GM19438 (cell line): ENCODE measurements around the gene STAC3.

ENCODE experiments used
- ATAC-seq: cut with Tn5 transposase; IDR thresholded peaks from one replicate; pipeline ENCODE4 v1.9.1; 2021; ENCODE audit warnings: low read depth; ENCODE audit not compliant: unreplicated experiment

Gene STAC3

GRCh38 chr12:57198329-57198728 lies 52.7 kb downstream of the STAC3 start:
- no peak for ATAC-seq

GRCh38 chr12:57196956-57197355 lies 54.0 kb downstream of the STAC3 start:
- ATAC-seq = no peak

DNA sequence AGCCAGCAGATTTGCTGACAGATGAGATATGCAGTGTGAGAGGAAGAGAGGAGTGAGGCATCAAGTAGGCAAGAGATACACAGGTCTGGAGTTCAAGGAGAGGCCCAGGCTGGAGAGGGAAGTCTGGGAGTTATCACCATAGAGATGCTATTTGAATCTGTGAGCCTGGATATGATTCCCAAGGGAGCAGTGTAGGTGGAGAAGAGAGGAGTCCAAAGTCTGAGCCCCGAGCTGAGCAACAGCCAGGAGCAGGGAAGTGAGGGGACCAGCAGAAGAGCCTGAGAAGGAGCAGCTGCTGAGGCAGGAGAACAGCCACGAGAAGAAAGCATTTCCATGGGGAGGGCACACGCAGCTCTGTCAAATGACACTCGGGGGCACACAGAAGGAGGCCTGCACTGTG lies 54.5 kb downstream of the STAC3 start:
- no peak for ATAC-seq

DNA sequence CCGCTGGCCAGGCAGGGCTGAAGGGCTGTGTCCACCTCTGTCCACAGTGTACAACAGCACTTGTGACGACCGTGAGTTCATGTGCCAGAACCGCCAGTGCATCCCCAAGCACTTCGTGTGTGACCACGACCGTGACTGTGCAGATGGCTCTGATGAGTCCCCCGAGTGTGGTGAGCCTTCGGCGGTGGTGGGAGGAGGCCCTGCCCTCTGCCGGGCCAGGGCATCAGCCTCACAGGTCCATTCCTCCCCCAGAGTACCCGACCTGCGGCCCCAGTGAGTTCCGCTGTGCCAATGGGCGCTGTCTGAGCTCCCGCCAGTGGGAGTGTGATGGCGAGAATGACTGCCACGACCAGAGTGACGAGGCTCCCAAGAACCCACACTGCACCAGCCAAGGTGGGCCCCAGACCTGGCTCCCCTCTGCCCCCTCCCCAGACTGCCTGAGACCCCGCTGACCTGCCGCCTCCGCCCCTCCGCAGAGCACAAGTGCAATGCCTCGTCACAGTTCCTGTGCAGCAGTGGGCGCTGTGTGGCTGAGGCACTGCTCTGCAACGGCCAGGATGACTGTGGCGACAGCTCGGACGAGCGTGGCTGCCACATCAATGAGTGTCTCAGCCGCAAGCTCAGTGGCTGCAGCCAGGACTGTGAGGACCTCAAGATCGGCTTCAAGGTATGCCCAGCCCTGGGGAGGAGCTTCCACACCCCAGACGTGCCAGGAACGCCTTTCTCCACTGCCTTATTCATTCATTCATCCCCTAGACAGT lies 55.2 kb downstream of the STAC3 start:
- no peak for ATAC-seq

DNA sequence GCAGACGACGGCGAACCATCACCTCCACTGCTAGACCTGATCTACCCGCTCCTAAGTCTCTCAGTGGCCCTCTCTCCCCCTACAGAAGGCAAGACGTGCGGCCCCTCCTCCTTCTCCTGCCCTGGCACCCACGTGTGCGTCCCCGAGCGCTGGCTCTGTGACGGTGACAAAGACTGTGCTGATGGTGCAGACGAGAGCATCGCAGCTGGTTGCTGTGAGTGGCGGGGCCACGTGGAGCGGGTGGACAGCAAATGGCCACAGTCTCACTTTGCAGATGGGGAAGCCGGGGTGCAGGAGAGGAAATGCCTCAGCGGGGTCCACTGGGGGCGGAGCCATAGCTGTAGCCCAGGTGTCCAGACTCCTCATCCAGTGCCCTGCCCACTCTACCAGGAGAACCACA lies 55.8 kb downstream of the STAC3 start:
- ATAC-seq = no peak

DNA sequence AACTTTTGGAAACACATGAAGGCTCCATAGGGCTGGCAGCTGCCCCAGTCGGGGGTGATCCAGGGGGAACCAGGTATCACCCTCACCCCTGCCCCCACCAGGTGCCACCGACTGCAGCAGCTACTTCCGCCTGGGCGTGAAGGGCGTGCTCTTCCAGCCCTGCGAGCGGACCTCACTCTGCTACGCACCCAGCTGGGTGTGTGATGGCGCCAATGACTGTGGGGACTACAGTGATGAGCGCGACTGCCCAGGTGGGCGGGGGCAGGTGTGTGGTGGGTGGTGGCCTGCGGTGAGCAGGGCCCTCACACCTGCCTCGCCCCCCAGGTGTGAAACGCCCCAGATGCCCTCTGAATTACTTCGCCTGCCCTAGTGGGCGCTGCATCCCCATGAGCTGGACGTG lies 56.7 kb downstream of the STAC3 start:
- ATAC-seq = no peak

GRCh38 chr12:57193706-57194245 lies 57.2 kb downstream of the STAC3 start:
- ATAC-seq = no peak
